ENCODE data around the gene ADGRF5. TPM values are rescaled to one million over a fixed set of nuclear protein-coding genes. Genes with fewer than 3 reads are reported as not detected.

ADGRF5 gene
- total RNA-seq, 1 experiment from 2014 or later = 40.0 TPM

DNA sequence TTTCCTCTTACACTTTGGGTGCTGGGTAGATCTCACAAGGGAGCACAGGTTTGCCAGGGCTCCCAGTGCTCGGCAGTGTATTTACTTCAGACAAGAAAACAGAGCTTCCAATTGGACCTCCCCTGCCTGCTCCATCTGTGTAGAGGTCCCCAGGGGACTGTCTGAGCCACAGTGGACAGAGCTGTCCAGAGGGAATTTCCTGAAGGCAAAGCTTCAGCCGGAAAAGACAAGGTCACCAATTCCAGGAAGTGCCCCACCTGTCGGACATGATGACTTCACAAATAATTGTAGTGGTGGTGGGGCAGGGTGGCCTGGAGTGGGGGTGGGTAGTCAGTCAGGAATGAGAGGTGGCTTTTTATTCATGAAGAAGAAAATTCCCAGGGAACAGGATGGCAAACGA lies 18.6 kb downstream of the ADGRF5 start:
- no peak for DNase-seq
- Histone ChIP-seq H3K79me2 (ENCODE audit: low read depth) (peaks cover 72% of the 10 kb centered on the region), H3K9me2 (ENCODE audit: insufficient read depth) (no peaks in the 10 kb centered on the region), H4K20me1 (ENCODE audit: insufficient read depth) (peaks cover 14% of the 10 kb centered on the region; the same call in 1 of the 2 replicates), H3K36me3 (ENCODE audit: low read depth) (peaks cover 72% of the 10 kb centered on the region), H3K9me3 (ENCODE audit: insufficient read depth, low read depth) (no peaks in the 10 kb centered on the region), H3K4me2 (no peak overlapping the region), H3F3A (ENCODE audit: insufficient read depth, low read depth) (no peaks in the 10 kb centered on the region; the same call in 1 of the 2 replicates), H3K27ac (no peak overlapping the region), H3K27me3 (ENCODE audit: insufficient read depth, low read depth) (no peaks in the 10 kb centered on the region), H3K4me3 (no peak overlapping the region), H3K4me1 (replicated peaks; ENCODE audit: insufficient read depth) (peaks cover 9% of the 10 kb centered on the region; the same call in 1 of the 2 replicates), H2AFZ (no peak overlapping the region)
- POLR2A ChIA-PET (ENCODE audit: unreplicated experiment) = no interaction called here
- intact Hi-C loops (cut with micrococcal nuclease; ENCODE audit: unreplicated experiment) = no loop called here
- CTCF ChIA-PET = no interaction called here
- BruUV-seq (replicated peaks) = no TSS peak
- TF ChIP-seq, protein P1, sequence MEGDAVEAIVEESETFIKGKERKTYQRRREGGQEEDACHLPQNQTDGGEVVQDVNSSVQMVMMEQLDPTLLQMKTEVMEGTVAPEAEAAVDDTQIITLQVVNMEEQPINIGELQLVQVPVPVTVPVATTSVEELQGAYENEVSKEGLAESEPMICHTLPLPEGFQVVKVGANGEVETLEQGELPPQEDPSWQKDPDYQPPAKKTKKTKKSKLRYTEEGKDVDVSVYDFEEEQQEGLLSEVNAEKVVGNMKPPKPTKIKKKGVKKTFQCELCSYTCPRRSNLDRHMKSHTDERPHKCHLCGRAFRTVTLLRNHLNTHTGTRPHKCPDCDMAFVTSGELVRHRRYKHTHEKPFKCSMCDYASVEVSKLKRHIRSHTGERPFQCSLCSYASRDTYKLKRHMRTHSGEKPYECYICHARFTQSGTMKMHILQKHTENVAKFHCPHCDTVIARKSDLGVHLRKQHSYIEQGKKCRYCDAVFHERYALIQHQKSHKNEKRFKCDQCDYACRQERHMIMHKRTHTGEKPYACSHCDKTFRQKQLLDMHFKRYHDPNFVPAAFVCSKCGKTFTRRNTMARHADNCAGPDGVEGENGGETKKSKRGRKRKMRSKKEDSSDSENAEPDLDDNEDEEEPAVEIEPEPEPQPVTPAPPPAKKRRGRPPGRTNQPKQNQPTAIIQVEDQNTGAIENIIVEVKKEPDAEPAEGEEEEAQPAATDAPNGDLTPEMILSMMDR (conservative IDR thresholded peaks at IDR 0.05) = no peak
- no peak for TF ChIP-seq EZH2 (IDR thresholded peaks at IDR 0.05; ENCODE audit: low read depth)

DNA sequence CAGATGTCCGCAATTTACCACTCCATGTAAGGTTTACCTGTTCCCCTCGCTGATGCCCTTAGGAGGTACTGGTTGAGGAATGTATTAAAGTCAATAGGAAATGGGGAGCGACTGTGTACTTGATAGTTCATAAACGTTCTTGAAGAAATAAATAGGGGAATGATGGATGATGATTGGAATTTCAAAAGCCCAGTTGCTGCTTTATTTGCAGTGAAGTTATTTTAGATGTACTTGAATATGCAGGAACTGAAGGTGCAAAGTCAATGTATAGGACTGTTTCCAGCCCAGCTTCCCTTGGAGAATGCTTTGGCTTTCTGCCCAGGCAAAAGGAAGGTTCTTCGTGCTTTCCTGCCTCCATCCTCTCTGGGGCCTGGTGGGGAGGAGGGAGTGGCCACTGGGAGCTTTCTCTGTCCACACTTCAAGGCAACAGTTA lies 19.8 kb downstream of the ADGRF5 start:
- no peaks in the 10 kb centered on the region for H3K9me3 ChIP-seq (ENCODE audit: insufficient read depth, low read depth)
- ChIA-PET POLR2A (ENCODE audit: unreplicated experiment) (interaction anchor here (0.7 kb wide), 1 partner anchor 34 kb away, joined by 3 read pairs; no protein-coding TSS in a partner anchor), CTCF (no interaction called here)
- BruUV-seq (replicated peaks) = no TSS peak
- no peak overlapping the region for H3K27ac ChIP-seq
- H3F3A ChIP-seq (ENCODE audit: insufficient read depth, low read depth) = peaks cover 1% of the 10 kb centered on the region; the same call in 1 of the 2 replicates
- no peak overlapping the region for H3K4me2 ChIP-seq
- peaks cover 7% of the 10 kb centered on the region; the same call in 1 of the 2 replicates for H3K4me1 ChIP-seq (replicated peaks; ENCODE audit: insufficient read depth)
- intact Hi-C loops (cut with micrococcal nuclease; ENCODE audit: unreplicated experiment) = no loop called here
- H3K27me3 ChIP-seq (ENCODE audit: insufficient read depth, low read depth) = no peaks in the 10 kb centered on the region
- no peaks in the 10 kb centered on the region for H3K9me2 ChIP-seq (ENCODE audit: insufficient read depth)
- no peak overlapping the region for H3K4me3 ChIP-seq
- H3K36me3 ChIP-seq (ENCODE audit: low read depth) = peaks cover 75% of the 10 kb centered on the region
- peaks cover 14% of the 10 kb centered on the region; the same call in 1 of the 2 replicates for H4K20me1 ChIP-seq (ENCODE audit: insufficient read depth)
- H3K79me2 ChIP-seq (ENCODE audit: low read depth) = peaks cover 63% of the 10 kb centered on the region
- H2AFZ ChIP-seq = no peak overlapping the region
- DNase-seq = no peak
- TF ChIP-seq EZH2 (IDR thresholded peaks at IDR 0.05; ENCODE audit: low read depth) = no peak
- TF ChIP-seq, protein P1 (conservative IDR thresholded peaks at IDR 0.05) = no peak

DNA sequence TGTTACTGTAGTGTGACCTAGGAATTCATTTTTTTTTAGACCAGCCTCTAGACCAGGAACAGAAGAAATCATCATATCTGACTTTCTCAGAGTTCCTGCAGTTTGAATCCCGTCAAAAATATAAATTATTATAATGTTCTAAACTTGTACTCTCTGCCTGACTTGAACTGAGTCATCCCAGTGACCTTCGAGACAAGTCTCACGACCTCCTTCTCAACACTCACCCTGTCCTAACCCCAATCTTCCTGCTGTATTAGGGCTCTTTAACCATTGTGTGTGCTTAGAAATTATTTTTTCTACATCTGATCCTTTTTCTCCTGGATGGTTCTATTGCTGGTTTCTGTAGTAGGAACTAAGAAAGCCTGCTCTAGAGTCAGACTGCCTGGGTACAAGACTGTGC lies 21.5 kb downstream of the ADGRF5 start:
- no peak overlapping the region for H3K4me2 ChIP-seq
- DNase-seq = no peak
- no peak overlapping the region for H2AFZ ChIP-seq
- POLR2A ChIA-PET (ENCODE audit: unreplicated experiment) = interaction anchor here (0.6 kb wide), 1 partner anchor 221 kb away, joined by 3 read pairs; no protein-coding TSS in a partner anchor
- BruUV-seq (replicated peaks) = no TSS peak
- peaks cover 62% of the 10 kb centered on the region for H3K36me3 ChIP-seq (ENCODE audit: low read depth)
- CTCF ChIA-PET = no interaction called here
- H3K27me3 ChIP-seq (ENCODE audit: insufficient read depth, low read depth) = no peaks in the 10 kb centered on the region
- peaks cover 8% of the 10 kb centered on the region; the same call in 1 of the 2 replicates for H4K20me1 ChIP-seq (ENCODE audit: insufficient read depth)
- no peak overlapping the region for H3K4me3 ChIP-seq
- no peaks in the 10 kb centered on the region for H3K9me3 ChIP-seq (ENCODE audit: insufficient read depth, low read depth)
- H3K4me1 ChIP-seq (replicated peaks; ENCODE audit: insufficient read depth) = no peaks in the 10 kb centered on the region
- peaks cover 54% of the 10 kb centered on the region for H3K79me2 ChIP-seq (ENCODE audit: low read depth)
- no peak for TF ChIP-seq EZH2 (IDR thresholded peaks at IDR 0.05; ENCODE audit: low read depth)
- TF ChIP-seq, protein P1 (conservative IDR thresholded peaks at IDR 0.05) = no peak
- H3K27ac ChIP-seq = no peak overlapping the region
- intact Hi-C loops (cut with micrococcal nuclease; ENCODE audit: unreplicated experiment) = no loop called here
- peaks cover 9% of the 10 kb centered on the region; the same call in 1 of the 2 replicates for H3F3A ChIP-seq (ENCODE audit: insufficient read depth, low read depth)
- no peaks in the 10 kb centered on the region for H3K9me2 ChIP-seq (ENCODE audit: insufficient read depth)
